Measurements from ENCODE around the gene NR2F6.

The NR2F6 gene

DNA sequence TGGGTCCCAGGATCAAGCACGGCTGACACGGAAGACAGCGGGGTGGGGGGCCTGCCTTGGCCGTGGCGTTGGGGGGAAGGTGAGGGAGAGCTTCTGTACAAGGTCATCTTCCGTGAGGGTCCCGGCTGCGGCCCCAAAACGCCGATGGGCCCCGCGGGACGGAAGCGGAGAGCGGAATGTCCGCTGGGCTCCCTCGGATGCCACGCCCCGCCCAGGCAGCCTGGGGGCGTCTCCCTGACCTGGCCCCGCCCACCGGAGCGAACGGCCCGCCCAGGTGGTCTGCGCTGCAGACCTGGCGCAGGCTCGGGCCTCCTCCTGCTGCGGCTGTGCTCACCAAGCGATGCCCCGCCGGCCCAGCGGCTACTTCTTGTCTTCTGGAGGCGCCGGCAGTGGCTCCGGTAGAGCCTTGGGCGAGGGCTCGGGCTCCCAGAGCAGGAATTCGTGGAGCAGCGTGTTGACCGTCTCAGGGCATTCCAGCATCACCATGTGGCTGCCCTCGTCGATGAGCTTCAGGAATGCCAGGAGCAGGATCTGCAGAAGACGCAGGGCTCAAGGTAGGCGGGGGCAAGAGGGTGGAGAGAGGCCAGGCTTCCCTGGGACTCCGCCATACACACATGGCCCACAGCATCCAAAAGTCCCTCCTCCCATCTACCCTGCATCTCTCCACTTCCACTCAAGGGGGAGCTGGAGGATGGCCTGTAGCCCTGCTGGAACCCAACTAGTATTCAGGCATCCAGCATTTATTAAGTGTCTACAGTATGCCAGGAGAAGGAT is 46.8 kb upstream of the NR2F6 start:
- POLR2A ChIA-PET: interaction anchor here (0.8 kb wide), 1 partner anchor 41 kb away, joined by 8 read pairs; no protein-coding TSS in a partner anchor
- H3K27ac ChIP-seq (ENCODE audit: extremely low read depth, low read depth, low read length): no peak overlapping the region
- peaks cover 0 to 30% of the 10 kb centered on the region in 2 experiments; a peak in 2 of 3 replicates for H3K36me3 ChIP-seq (ENCODE audit: control insufficient read depth in 2 of 2, insufficient read depth in 1 of 2, low read length in 2 of 2)
- TF ChIP-seq ZNF792 (tag by site-specific recombination; IDR thresholded peaks at IDR 0.05) (peak; percentile 99), ZNF600 (tag by site-specific recombination; IDR thresholded peaks at IDR 0.05) (0 out of 2 replicates have a peak, but pooled peaks have one; percentile 31), ZSCAN30 (tag by site-specific recombination; IDR thresholded peaks at IDR 0.05) (0 out of 2 replicates have a peak, but pooled peaks have one; percentile 50), SP3 (tag by site-specific recombination; IDR thresholded peaks at IDR 0.05) (0 out of 2 replicates have a peak, but pooled peaks have one; percentile 14), ZNF2 (tag by site-specific recombination; IDR thresholded peaks at IDR 0.05) (peak; percentile 20; the same call in 1 of the 2 replicates), ZEB2 (tag by site-specific recombination; IDR thresholded peaks at IDR 0.05) (no peak), ZNF654 (tag by site-specific recombination; IDR thresholded peaks at IDR 0.05; ENCODE audit: low read depth) (peak; percentile 74), ZNF416 (tag by site-specific recombination; IDR thresholded peaks at IDR 0.05) (no peak)
- TF ChIP-seq, protein P1, sequence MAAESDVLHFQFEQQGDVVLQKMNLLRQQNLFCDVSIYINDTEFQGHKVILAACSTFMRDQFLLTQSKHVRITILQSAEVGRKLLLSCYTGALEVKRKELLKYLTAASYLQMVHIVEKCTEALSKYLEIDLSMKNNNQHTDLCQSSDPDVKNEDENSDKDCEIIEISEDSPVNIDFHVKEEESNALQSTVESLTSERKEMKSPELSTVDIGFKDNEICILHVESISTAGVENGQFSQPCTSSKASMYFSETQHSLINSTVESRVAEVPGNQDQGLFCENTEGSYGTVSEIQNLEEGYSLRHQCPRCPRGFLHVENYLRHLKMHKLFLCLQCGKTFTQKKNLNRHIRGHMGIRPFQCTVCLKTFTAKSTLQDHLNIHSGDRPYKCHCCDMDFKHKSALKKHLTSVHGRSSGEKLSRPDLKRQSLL (tag by site-specific recombination; IDR thresholded peaks at IDR 0.05): peak; percentile 61; the same call in 1 of the 2 replicates
- TF ChIP-seq, protein P2, sequence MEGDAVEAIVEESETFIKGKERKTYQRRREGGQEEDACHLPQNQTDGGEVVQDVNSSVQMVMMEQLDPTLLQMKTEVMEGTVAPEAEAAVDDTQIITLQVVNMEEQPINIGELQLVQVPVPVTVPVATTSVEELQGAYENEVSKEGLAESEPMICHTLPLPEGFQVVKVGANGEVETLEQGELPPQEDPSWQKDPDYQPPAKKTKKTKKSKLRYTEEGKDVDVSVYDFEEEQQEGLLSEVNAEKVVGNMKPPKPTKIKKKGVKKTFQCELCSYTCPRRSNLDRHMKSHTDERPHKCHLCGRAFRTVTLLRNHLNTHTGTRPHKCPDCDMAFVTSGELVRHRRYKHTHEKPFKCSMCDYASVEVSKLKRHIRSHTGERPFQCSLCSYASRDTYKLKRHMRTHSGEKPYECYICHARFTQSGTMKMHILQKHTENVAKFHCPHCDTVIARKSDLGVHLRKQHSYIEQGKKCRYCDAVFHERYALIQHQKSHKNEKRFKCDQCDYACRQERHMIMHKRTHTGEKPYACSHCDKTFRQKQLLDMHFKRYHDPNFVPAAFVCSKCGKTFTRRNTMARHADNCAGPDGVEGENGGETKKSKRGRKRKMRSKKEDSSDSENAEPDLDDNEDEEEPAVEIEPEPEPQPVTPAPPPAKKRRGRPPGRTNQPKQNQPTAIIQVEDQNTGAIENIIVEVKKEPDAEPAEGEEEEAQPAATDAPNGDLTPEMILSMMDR (tag by site-specific recombination; IDR thresholded peaks at IDR 0.05): peak; percentile 37; the same call in 1 of the 2 replicates
- TF ChIP-seq, protein P3, sequence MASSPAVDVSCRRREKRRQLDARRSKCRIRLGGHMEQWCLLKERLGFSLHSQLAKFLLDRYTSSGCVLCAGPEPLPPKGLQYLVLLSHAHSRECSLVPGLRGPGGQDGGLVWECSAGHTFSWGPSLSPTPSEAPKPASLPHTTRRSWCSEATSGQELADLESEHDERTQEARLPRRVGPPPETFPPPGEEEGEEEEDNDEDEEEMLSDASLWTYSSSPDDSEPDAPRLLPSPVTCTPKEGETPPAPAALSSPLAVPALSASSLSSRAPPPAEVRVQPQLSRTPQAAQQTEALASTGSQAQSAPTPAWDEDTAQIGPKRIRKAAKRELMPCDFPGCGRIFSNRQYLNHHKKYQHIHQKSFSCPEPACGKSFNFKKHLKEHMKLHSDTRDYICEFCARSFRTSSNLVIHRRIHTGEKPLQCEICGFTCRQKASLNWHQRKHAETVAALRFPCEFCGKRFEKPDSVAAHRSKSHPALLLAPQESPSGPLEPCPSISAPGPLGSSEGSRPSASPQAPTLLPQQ (tag by site-specific recombination; IDR thresholded peaks at IDR 0.05): no peak
- CTCF ChIA-PET: interaction anchor here (0.5 to 1.8 kb wide), 5 partner anchors 13 to 136 kb away, joined by 3 to 9 read pairs (median 4); partner anchors contain the start of genes DDA1 and MRPL34
- no peak overlapping the region for H3K4me3 ChIP-seq (ENCODE audit: low read depth, low read length)
- no peaks in the 10 kb centered on the region for H3K9me3 ChIP-seq (ENCODE audit: control insufficient read depth, insufficient read depth, low read depth, low read length)
- no peaks in the 10 kb centered on the region for H3K4me1 ChIP-seq (ENCODE audit: control insufficient read depth, insufficient read depth, low read length)

DNA sequence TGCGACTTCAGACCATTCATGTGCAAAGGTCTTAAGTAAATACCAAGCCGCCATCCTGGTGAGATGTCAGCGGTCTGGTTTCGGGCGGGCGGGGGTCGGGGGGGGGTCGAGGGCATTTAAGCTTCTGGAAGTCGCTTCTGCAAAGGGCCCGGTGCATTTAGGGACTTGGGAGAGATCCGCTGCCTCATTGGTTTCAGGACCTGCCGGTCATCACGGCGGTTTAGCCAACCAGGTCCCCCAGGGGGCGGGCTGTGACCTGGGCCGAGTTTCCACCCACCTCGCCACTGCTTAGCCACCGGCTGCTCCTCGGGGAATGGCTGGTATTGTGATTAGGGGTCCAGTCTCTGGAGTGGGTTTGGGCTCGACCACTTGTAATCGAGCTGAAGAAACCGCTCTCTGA is 43.8 kb upstream of the NR2F6 start:
- TF ChIP-seq ZNF274 (IDR thresholded peaks at IDR 0.05; ENCODE audit: low read length) (no peak), ZNF274 (tag by site-specific recombination; IDR thresholded peaks at IDR 0.05; ENCODE audit: borderline replicate concordance) (no peak), ZBTB1 (tag by site-specific recombination; IDR thresholded peaks at IDR 0.05) (no peak), ZNF701 (tag by site-specific recombination; IDR thresholded peaks at IDR 0.05) (no peak), ZSCAN30 (tag by site-specific recombination; IDR thresholded peaks at IDR 0.05) (no peak), ZNF560 (tag by site-specific recombination; IDR thresholded peaks at IDR 0.05; ENCODE audit: borderline replicate concordance) (no peak), KLF1 (tag by site-specific recombination; IDR thresholded peaks at IDR 0.05) (no peak), SCRT1 (tag by site-specific recombination; IDR thresholded peaks at IDR 0.05; ENCODE audit: borderline replicate concordance) (no peak), ZNF184 (tag by site-specific recombination; IDR thresholded peaks at IDR 0.05) (no peak), ZNF776 (tag by site-specific recombination; IDR thresholded peaks at IDR 0.05; ENCODE audit: borderline replicate concordance) (no peak), ZNF596 (tag by site-specific recombination; IDR thresholded peaks at IDR 0.05) (no peak), YY2 (tag by site-specific recombination; IDR thresholded peaks at IDR 0.05) (no peak)
- TF ChIP-seq, protein P4, sequence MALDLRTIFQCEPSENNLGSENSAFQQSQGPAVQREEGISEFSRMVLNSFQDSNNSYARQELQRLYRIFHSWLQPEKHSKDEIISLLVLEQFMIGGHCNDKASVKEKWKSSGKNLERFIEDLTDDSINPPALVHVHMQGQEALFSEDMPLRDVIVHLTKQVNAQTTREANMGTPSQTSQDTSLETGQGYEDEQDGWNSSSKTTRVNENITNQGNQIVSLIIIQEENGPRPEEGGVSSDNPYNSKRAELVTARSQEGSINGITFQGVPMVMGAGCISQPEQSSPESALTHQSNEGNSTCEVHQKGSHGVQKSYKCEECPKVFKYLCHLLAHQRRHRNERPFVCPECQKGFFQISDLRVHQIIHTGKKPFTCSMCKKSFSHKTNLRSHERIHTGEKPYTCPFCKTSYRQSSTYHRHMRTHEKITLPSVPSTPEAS (tag by site-specific recombination; IDR thresholded peaks at IDR 0.05): no peak
- TF ChIP-seq, protein P5, sequence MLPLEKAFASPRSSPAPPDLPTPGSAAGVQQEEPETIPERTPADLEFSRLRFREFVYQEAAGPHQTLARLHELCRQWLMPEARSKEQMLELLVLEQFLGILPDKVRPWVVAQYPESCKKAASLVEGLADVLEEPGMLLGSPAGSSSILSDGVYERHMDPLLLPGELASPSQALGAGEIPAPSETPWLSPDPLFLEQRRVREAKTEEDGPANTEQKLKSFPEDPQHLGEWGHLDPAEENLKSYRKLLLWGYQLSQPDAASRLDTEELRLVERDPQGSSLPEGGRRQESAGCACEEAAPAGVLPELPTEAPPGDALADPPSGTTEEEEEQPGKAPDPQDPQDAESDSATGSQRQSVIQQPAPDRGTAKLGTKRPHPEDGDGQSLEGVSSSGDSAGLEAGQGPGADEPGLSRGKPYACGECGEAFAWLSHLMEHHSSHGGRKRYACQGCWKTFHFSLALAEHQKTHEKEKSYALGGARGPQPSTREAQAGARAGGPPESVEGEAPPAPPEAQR (tag by site-specific recombination; IDR thresholded peaks at IDR 0.05): no peak
- TF ChIP-seq, protein P6, sequence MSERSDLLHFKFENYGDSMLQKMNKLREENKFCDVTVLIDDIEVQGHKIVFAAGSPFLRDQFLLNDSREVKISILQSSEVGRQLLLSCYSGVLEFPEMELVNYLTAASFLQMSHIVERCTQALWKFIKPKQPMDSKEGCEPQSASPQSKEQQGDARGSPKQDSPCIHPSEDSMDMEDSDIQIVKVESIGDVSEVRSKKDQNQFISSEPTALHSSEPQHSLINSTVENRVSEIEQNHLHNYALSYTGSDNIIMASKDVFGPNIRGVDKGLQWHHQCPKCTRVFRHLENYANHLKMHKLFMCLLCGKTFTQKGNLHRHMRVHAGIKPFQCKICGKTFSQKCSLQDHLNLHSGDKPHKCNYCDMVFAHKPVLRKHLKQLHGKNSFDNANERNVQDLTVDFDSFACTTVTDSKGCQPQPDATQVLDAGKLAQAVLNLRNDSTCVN (tag by site-specific recombination; optimal IDR thresholded peaks at IDR 0.05): no peak
- peaks cover 0 to 21% of the 10 kb centered on the region in 2 experiments; a peak in 1 of 3 replicates for H3K36me3 ChIP-seq (ENCODE audit: control insufficient read depth in 2 of 2, insufficient read depth in 1 of 2, low read length in 2 of 2)
- no peak overlapping the region for H3K4me3 ChIP-seq (ENCODE audit: low read depth, low read length)
- no peak overlapping the region for H3K27ac ChIP-seq (ENCODE audit: extremely low read depth, low read depth, low read length)
- ChIA-PET POLR2A (no interaction called here), CTCF (interaction anchor here (0.6 to 0.8 kb wide), 3 partner anchors 9 to 27 kb away, joined by 4 to 7 read pairs (median 4); partner anchors contain the start of gene DDA1)
- H3K9me3 ChIP-seq (ENCODE audit: control insufficient read depth, insufficient read depth, low read depth, low read length): no peaks in the 10 kb centered on the region
- no peaks in the 10 kb centered on the region for H3K4me1 ChIP-seq (ENCODE audit: control insufficient read depth, insufficient read depth, low read length)

Measured in HEK293 (cell line).